CD4-positive, alpha-beta T cell treated with Interleukin-1 beta for 1 hour (primary cell): ENCODE results near the gene UFSP1.
A peak's percentile ranks its signal among the peaks of the same experiment; 100 is the strongest.
"Not testable (repeated sequence)": the region's sequence is repeated elsewhere in the genome, so short reads cannot be mapped to it uniquely, and the experiment has no call there.

Experiments
- DNase-seq, 2 donors: peaks; one replicate each; pipeline ENCODE4 v3.0.0-alpha.2; 2020 to 2022

UFSP1 gene

GRCh38 chr7:100888988-100889750 is at the start of gene UFSP1:
Gene UFSP1, minus strand, starts transcription at chr7:100889715. Its CDS starts 444 bp downstream, at chr7:100889271.
- no peak for DNase-seq

- not testable (repeated sequence) for DNase-seq
Observed at GRCh38 chr7:100936167-100936566, 46.7 kb upstream of the UFSP1 start.

GRCh38 chr7:100935381-100935780 is 45.9 kb upstream of the UFSP1 start:
- DNase-seq = not testable (repeated sequence)

GRCh38 chr7:100933734-100934133 is 44.2 kb upstream of the UFSP1 start:
- no peak for DNase-seq

- DNase-seq = no peak
Observed at GRCh38 chr7:100929808-100930174, 40.3 kb upstream of the UFSP1 start.

- DNase-seq = not testable (repeated sequence)
Observed at GRCh38 chr7:100923616-100924015, 34.1 kb upstream of the UFSP1 start.

- no peak for DNase-seq
Observed at GRCh38 chr7:100921039-100921438, 31.5 kb upstream of the UFSP1 start.

GRCh38 chr7:100919779-100920437 is 30.4 kb upstream of the UFSP1 start:
- DNase-seq = not testable (repeated sequence)

GRCh38 chr7:100919335-100919734 is 29.8 kb upstream of the UFSP1 start:
- DNase-seq = not testable (repeated sequence)

GRCh38 chr7:100914879-100915447 is 25.4 kb upstream of the UFSP1 start:
- peak in 1 of 2 donors; percentile 57 for DNase-seq

- no peak for DNase-seq
Observed at GRCh38 chr7:100914208-100914878, 24.8 kb upstream of the UFSP1 start.

GRCh38 chr7:100911484-100911883 is 22.0 kb upstream of the UFSP1 start:
- DNase-seq = no peak

GRCh38 chr7:100910443-100910842 is 20.9 kb upstream of the UFSP1 start:
- DNase-seq = peak in 1 of 2 donors; percentile 60

- DNase-seq = no peak
Observed at GRCh38 chr7:100908512-100908911, 19.0 kb upstream of the UFSP1 start.

GRCh38 chr7:100902638-100903037 is 13.1 kb upstream of the UFSP1 start:
- DNase-seq = no peak

- DNase-seq = no peak
Observed at GRCh38 chr7:100901921-100902332, 12.4 kb upstream of the UFSP1 start.

- no peak for DNase-seq
Observed at GRCh38 chr7:100900978-100901377, 11.5 kb upstream of the UFSP1 start.

- DNase-seq = no peak
Observed at GRCh38 chr7:100899432-100899831, 9.9 kb upstream of the UFSP1 start.

- DNase-seq = no peak
Observed at GRCh38 chr7:100897772-100898454, 8.4 kb upstream of the UFSP1 start.

- peak; percentile 58 to 72 for DNase-seq
Observed at GRCh38 chr7:100896732-100897608, 7.5 kb upstream of the UFSP1 start.

GRCh38 chr7:100895956-100896731 is 6.6 kb upstream of the UFSP1 start:
- peak; percentile 52 to 55 for DNase-seq
